Neural cell (in vitro differentiated cells): ENCODE results near the gene SREBF1. TPM values are rescaled to one million over a fixed set of nuclear protein-coding genes. Genes with fewer than 3 reads are reported as not detected.
A peak's percentile ranks its signal among the peaks of the same experiment; 100 is the strongest.

Source experiments
- H2AFZ ChIP-seq: fragments of 200-600, 300-800 bp; sonication (generic), shearing (Covaris generic); 2 replicates; pipeline ENCODE4 v1.6.0; 2014; ENCODE audit warnings: low read depth, mild to moderate bottlenecking, antibody characterized with exemption, low read length, moderate library complexity
- H3F3A ChIP-seq: fragments of 200-600 bp; shearing (Covaris generic); 2 replicates; pipeline ENCODE4 v1.6.1; 2016; ENCODE audit warnings: mild to moderate bottlenecking, moderate library complexity, mixed read lengths, antibody characterized with exemption, low read length; ENCODE audit not compliant: insufficient read depth, poor library complexity, severe bottlenecking
- H3K27ac ChIP-seq: fragments of 200-600, 300-800 bp; sonication (generic), shearing (Covaris generic); 2 replicates; pipeline ENCODE4 v1.5.1; 2014; ENCODE audit warnings: mild to moderate bottlenecking, low read length, moderate library complexity
- H3K27me3 ChIP-seq: fragments of 300-800, 200-600 bp; sonication (generic), shearing (Covaris generic); 2 replicates; pipeline ENCODE4 v1.6.0; 2014; ENCODE audit warnings: mild to moderate bottlenecking, low read depth, low read length, moderate library complexity; ENCODE audit not compliant: insufficient read depth
- H3K36me3 ChIP-seq: fragments of 300-800, 200-600 bp; sonication (generic), shearing (Covaris generic); 2 replicates; pipeline ENCODE4 v1.5.1; 2014; ENCODE audit warnings: mild to moderate bottlenecking, antibody characterized with exemption, low read length, moderate library complexity; ENCODE audit not compliant: insufficient read depth
- H3K4me2 ChIP-seq: fragments of 300-800, 200-600 bp; sonication (generic), shearing (Covaris generic); 2 replicates; pipeline ENCODE4 v1.6.0; 2014; ENCODE audit warnings: mild to moderate bottlenecking, low read length
- H3K4me3 ChIP-seq: fragments of 300-800, 200-600 bp; sonication (generic), shearing (Covaris generic); 2 replicates; pipeline ENCODE4 v1.5.1; 2014; ENCODE audit warnings: mild to moderate bottlenecking, low read length, moderate library complexity
- H3K79me2 ChIP-seq: fragments of 200-600 bp; shearing (Covaris generic); replicated peaks from 2 replicates; pipeline ENCODE4 v1.6.0; 2014; ENCODE audit warnings: mild to moderate bottlenecking, low read length, moderate library complexity; ENCODE audit not compliant: insufficient read depth
- H3K9ac ChIP-seq: fragments of 300-800, 200-600 bp; sonication (generic), shearing (Covaris generic); 2 replicates; pipeline ENCODE4 v1.6.1; 2016; ENCODE audit warnings: mild to moderate bottlenecking, low read length, mixed read lengths
- H3K9me2 ChIP-seq: fragments of 200-600 bp; shearing (Covaris generic); 2 replicates; pipeline ENCODE4 v1.6.1; 2016; ENCODE audit warnings: mild to moderate bottlenecking, low read length, mixed read lengths; ENCODE audit not compliant: insufficient read depth
- H3K9me3 ChIP-seq: fragments of 200-600, 300-800 bp; sonication (generic), shearing (Covaris generic); 2 replicates; pipeline ENCODE4 v1.6.1; 2016; ENCODE audit warnings: mild to moderate bottlenecking, mixed run types, low read length, moderate library complexity, mixed read lengths
- H4K20me1 ChIP-seq: fragments of 200-600 bp; shearing (Covaris generic); 2 replicates; pipeline ENCODE4 v1.6.1; 2016; ENCODE audit warnings: mild to moderate bottlenecking, mixed run types; ENCODE audit not compliant: insufficient read depth
- EP300 ChIP-seq: fragments of 450-650 bp; conservative IDR thresholded peaks from 2 replicates; pipeline ENCODE4 v1.6.1; 2014; ENCODE audit warnings: antibody characterized with exemption, mild to moderate bottlenecking, moderate library complexity; ENCODE audit not compliant: poor library complexity, severe bottlenecking
- EZH2 ChIP-seq: fragments of 200-600, 300-800 bp; shearing (Covaris generic), sonication (generic); IDR thresholded peaks from 2 replicates; pipeline ENCODE4 v1.6.1; 2014; ENCODE audit warnings: antibody characterized with exemption, low read length, borderline replicate concordance, mild to moderate bottlenecking; ENCODE audit not compliant: insufficient read depth, poor library complexity, severe bottlenecking
- MXI1 ChIP-seq: fragments of 450-650 bp; conservative IDR thresholded peaks from 2 replicates; pipeline ENCODE4 v1.6.1; 2014; ENCODE audit warnings: antibody characterized with exemption, mild to moderate bottlenecking; ENCODE audit not compliant: poor library complexity, severe bottlenecking
- POLR2AphosphoS5 ChIP-seq: IDR thresholded peaks from 2 replicates; pipeline ENCODE4 v1.6.1; 2012
- RAD21 ChIP-seq: fragments of 450-650 bp; conservative IDR thresholded peaks from 2 replicates; pipeline ENCODE4 v1.6.1; 2014; ENCODE audit warnings: antibody characterized with exemption, mild to moderate bottlenecking, moderate library complexity
- SMC3 ChIP-seq: fragments of 450-650 bp; conservative IDR thresholded peaks from 2 replicates; pipeline ENCODE4 v1.6.1; 2014; ENCODE audit warnings: antibody characterized with exemption, mild to moderate bottlenecking, moderate library complexity; ENCODE audit not compliant: poor library complexity
- TAF1 ChIP-seq: IDR thresholded peaks from 2 replicates; pipeline ENCODE4 v1.6.1; 2012; ENCODE audit warnings: low read depth
- polyA plus RNA-seq: library from polyadenylated mRNA; depleted of rRNA; stranded (reverse); fragments of >200 nt; gene quantifications from 2 replicates; pipeline ENCODE4 v1.2.3, GENCODE V29; 2014
- TF ChIP-seq, protein P1 (sequence below): fragments of 450-650 bp; IDR thresholded peaks from 2 replicates; pipeline ENCODE4 v1.5.1; 2014; ENCODE audit warnings: antibody characterized with exemption, mild to moderate bottlenecking, moderate library complexity; ENCODE audit not compliant: poor library complexity, severe bottlenecking
- TF ChIP-seq, protein P2 (sequence below): IDR thresholded peaks from 2 replicates; pipeline ENCODE4 v1.6.1; 2012; ENCODE audit warnings: borderline replicate concordance

SREBF1 gene
- polyA plus RNA-seq, 1 donor from 2014 or later, result 22.5 TPM

DNA sequence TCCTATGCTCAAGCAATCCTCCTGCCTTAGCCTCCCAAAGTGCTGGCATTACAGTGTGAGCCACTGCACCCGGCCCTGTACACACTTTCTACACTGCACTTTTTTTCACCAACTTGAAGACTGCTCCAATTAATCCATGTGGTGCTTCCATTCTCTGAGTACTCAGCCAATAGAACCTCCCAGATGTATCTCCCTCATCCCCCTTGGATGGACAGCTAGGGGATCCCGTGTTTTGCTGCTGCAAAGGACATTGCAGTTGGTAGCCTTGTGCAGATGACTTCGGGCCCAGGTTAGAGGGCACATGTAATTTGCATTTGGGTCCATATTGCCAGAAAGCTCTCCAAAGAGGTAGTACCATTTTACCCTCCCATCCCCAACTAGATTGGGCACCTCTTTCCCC, 59.9 kb downstream of the SREBF1 start:
- TF ChIP-seq MXI1 (no peak), SMC3 (no peak), RAD21 (no peak), POLR2AphosphoS5 (no peak), EP300 (no peak), EZH2 (no peak), TAF1 (no peak)
- TF ChIP-seq, protein P1, sequence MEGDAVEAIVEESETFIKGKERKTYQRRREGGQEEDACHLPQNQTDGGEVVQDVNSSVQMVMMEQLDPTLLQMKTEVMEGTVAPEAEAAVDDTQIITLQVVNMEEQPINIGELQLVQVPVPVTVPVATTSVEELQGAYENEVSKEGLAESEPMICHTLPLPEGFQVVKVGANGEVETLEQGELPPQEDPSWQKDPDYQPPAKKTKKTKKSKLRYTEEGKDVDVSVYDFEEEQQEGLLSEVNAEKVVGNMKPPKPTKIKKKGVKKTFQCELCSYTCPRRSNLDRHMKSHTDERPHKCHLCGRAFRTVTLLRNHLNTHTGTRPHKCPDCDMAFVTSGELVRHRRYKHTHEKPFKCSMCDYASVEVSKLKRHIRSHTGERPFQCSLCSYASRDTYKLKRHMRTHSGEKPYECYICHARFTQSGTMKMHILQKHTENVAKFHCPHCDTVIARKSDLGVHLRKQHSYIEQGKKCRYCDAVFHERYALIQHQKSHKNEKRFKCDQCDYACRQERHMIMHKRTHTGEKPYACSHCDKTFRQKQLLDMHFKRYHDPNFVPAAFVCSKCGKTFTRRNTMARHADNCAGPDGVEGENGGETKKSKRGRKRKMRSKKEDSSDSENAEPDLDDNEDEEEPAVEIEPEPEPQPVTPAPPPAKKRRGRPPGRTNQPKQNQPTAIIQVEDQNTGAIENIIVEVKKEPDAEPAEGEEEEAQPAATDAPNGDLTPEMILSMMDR, result no peak
- TF ChIP-seq, protein P2, sequence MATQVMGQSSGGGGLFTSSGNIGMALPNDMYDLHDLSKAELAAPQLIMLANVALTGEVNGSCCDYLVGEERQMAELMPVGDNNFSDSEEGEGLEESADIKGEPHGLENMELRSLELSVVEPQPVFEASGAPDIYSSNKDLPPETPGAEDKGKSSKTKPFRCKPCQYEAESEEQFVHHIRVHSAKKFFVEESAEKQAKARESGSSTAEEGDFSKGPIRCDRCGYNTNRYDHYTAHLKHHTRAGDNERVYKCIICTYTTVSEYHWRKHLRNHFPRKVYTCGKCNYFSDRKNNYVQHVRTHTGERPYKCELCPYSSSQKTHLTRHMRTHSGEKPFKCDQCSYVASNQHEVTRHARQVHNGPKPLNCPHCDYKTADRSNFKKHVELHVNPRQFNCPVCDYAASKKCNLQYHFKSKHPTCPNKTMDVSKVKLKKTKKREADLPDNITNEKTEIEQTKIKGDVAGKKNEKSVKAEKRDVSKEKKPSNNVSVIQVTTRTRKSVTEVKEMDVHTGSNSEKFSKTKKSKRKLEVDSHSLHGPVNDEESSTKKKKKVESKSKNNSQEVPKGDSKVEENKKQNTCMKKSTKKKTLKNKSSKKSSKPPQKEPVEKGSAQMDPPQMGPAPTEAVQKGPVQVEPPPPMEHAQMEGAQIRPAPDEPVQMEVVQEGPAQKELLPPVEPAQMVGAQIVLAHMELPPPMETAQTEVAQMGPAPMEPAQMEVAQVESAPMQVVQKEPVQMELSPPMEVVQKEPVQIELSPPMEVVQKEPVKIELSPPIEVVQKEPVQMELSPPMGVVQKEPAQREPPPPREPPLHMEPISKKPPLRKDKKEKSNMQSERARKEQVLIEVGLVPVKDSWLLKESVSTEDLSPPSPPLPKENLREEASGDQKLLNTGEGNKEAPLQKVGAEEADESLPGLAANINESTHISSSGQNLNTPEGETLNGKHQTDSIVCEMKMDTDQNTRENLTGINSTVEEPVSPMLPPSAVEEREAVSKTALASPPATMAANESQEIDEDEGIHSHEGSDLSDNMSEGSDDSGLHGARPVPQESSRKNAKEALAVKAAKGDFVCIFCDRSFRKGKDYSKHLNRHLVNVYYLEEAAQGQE, result no peak
- H4K20me1 ChIP-seq, result peaks cover 31% of the 10 kb centered on the region
- no peaks in the 10 kb centered on the region for H3K27me3 ChIP-seq
- H3K27ac ChIP-seq, result no peak overlapping the region
- no peak overlapping the region for H3K4me3 ChIP-seq
- H3K9me2 ChIP-seq, result no peaks in the 10 kb centered on the region
- H2AFZ ChIP-seq, result no peak overlapping the region
- H3K4me2 ChIP-seq, result no peak overlapping the region
- H3K36me3 ChIP-seq, result no peaks in the 10 kb centered on the region
- no peaks in the 10 kb centered on the region for H3F3A ChIP-seq
- H3K79me2 ChIP-seq, result peaks cover 87% of the 10 kb centered on the region
- H3K9ac ChIP-seq, result no peak overlapping the region
- H3K9me3 ChIP-seq, result no peaks in the 10 kb centered on the region

DNA sequence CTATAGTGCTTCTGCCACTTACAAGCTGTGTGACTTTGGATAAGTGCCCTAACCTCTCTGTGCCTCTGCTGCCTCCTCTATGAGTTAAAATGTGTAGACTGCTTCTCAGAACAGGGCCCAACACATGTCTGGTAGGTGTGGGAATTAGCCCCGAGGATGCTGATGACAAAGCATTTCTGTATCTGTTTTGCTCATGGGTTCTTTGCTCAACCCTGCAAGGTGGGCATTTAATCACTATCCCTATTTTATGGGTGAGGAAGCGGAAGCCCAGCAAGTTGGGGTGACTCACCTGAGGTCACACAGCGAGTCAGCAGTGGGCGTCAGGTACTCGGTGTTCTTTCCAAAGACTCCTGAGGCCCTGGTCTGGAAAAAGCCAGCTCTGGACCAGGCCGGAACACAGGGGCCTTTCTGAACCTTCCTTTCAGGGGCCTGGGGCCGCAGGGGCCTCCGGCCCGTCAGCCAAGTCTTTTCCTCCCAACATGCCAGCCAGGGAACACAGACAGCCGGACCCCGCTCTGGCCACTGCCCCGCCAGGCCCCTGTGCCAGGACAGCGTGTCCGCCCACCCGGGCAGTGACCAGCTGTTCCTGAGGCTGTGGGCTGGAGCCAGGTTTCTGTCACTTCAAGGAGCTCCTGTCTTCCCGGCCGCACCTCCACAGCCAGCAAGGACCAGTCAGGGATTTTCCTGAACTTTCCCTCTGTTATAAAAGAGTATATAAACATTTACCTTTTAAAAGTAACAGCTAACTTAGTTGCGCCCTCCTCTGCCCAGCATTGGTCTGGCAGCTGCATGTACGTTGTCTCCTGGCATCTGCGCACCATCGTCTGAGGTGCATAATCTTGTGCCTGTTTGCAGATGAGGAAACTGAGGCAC, 62.5 kb downstream of the SREBF1 start:
- H3K4me2 ChIP-seq, result no peak overlapping the region
- H3K9ac ChIP-seq, result no peak overlapping the region
- H3K27ac ChIP-seq, result no peak overlapping the region
- no peaks in the 10 kb centered on the region for H3K27me3 ChIP-seq
- no peak for TF ChIP-seq POLR2AphosphoS5
- TF ChIP-seq, protein P1, result peak; percentile 32
- no peaks in the 10 kb centered on the region for H3K9me2 ChIP-seq
- peaks cover 34% of the 10 kb centered on the region for H4K20me1 ChIP-seq
- H3K36me3 ChIP-seq, result no peaks in the 10 kb centered on the region
- H3K4me3 ChIP-seq, result no peak overlapping the region
- H2AFZ ChIP-seq, result no peak overlapping the region
- peaks cover 88% of the 10 kb centered on the region for H3K79me2 ChIP-seq
- no peaks in the 10 kb centered on the region for H3F3A ChIP-seq
- no peaks in the 10 kb centered on the region for H3K9me3 ChIP-seq
